GM04503 (cell line): ENCODE data around the gene PPM1F.
A peak's percentile ranks its signal among the peaks of the same experiment; 100 is the strongest.
"Not testable (repeated sequence)": the region's sequence is repeated elsewhere in the genome, so short reads cannot be mapped to it uniquely, and the experiment has no call there.

Experiments used
- DNase-seq: peaks from one replicate; pipeline ENCODE4 v3.0.0-alpha.2; 2012; ENCODE audit warnings: low read depth

Gene PPM1F

GRCh38 chr22:21889251-21889990 lies 63.2 kb downstream of the PPM1F start:
- no peak for DNase-seq

GRCh38 chr22:21887841-21888240 lies 64.8 kb downstream of the PPM1F start:
- DNase-seq, result no peak

DNA sequence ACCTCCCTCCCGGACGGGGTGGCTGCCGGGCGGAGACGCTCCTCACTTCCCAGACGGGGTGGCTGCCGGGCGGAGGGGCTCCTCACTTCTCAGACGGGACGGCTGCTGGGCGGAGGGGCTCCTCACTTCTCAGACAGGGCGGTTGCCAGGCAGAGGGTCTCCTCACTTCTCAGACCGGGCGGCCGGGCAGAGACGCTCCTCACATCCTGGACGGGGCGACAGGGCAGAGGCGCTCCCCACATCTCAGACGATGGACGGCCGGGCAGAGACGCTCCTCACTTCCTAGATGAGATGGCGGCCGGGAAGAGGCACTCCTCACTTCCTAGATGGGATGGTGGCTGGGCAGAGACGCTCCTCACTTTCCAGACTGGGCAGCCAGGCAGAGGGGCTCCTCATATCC lies 68.7 kb downstream of the PPM1F start:
- DNase-seq, result not testable (repeated sequence)

- not testable (repeated sequence) for DNase-seq
Observed at GRCh38 chr22:21882754-21883333, 69.8 kb downstream of the PPM1F start.

DNA sequence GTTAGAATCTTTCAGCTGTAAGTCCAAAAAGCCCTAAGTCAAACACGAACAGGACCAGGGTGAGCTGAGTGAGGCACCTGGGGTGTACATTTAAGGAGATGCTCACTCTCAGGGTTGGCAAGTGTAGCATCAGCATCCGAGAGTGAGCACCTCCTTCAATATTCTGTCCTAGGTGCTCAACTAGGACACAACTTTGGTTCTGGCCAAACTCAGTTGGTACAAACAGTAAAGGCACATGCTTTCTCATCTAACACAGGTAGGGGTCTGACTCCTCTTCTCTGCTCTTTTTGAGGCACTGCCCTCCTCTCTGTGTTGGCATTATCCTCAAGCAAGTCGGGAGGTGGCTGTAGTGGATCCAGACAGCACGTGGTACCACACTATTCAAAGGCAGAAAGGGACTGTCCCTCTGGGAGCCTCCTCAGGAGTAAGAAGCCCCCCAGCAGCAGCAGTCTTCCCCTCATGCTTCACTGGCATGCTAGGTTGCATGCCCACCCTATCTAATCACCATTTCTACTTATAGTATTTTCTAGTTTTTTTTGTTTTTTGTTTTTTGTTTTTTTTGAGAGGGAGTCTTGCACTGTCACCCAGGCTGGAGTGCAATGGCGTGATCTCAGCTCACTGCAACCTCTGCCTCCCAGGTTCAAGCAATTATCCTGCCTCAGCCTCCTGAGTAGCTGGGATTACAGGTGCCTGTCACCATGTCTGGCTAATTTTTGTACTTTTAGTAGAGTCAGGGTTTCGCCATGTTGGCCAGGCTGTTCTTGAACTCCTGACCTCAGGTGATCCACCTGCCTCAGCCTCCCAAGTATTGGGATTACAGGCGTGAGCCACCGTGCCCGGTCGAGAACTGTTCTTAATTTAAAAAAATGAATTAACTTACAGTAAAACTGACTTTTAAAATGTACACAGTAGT lies 70.6 kb downstream of the PPM1F start:
- DNase-seq, result no peak

- peak; percentile 52 for DNase-seq
Observed at GRCh38 chr22:21876486-21877176, 76.0 kb downstream of the PPM1F start.

DNA sequence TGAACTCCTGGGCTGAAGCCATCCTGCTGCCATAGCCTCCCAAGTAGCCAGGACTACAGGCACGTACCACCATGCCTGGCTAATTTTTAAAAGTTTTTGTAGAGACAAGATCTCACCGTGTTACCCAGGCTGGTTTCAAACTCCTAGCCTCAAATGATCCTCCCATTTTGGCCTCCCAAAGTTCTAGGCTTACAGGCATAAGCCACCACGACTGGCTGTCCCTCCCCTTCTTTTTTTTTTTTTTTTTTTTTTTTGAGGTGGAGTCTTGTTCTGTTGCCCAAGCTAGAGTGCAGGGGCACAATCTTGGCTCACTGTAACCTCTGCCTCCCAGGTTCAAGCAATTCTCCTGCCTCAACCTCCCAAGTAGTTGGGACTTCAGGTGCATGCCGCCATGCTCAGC lies 77.7 kb downstream of the PPM1F start:
- DNase-seq, result not testable (repeated sequence)

GRCh38 chr22:21873619-21874018 lies 79.0 kb downstream of the PPM1F start:
- no peak for DNase-seq

GRCh38 chr22:21872741-21873140 lies 79.9 kb downstream of the PPM1F start:
- not testable (repeated sequence) for DNase-seq
